IgD-negative memory B cell (primary cell): ENCODE data around the gene EML4. TPM values are rescaled to one million over a fixed set of nuclear protein-coding genes. Genes with fewer than 3 reads are reported as not detected.

Experiments
- H3K27ac Mint-ChIP-seq, 3 donors: one replicate each; pipeline ENCODE4 v1.8.0; 2020 to 2022; ENCODE audit warnings: mild to moderate bottlenecking in 3 of 3, mixed read lengths in 3 of 3, moderate library complexity in 1 of 3
- H3K27me3 Mint-ChIP-seq: one replicate; pipeline ENCODE4 v1.8.0; 2021; ENCODE audit warnings: mixed read lengths
- H3K36me3 Mint-ChIP-seq: one replicate; pipeline ENCODE4 v1.8.0; 2020; ENCODE audit warnings: mild to moderate bottlenecking, mixed read lengths
- H3K4me1 Mint-ChIP-seq, 3 donors: one replicate each; pipeline ENCODE4 v1.8.0; 2020 to 2022; ENCODE audit warnings: mixed read lengths in 3 of 3, mild to moderate bottlenecking in 1 of 3
- H3K4me3 Mint-ChIP-seq, 4 donors: one replicate each; pipeline ENCODE4 v1.8.0; 2020 to 2022; ENCODE audit warnings: mild to moderate bottlenecking in 4 of 4, mixed read lengths in 4 of 4, moderate library complexity in 3 of 4
- H3K9me3 Mint-ChIP-seq, 3 donors: one replicate each; pipeline ENCODE4 v1.8.0; 2020 to 2021; ENCODE audit warnings: mixed read lengths in 3 of 3, mild to moderate bottlenecking in 1 of 3
- polyA plus RNA-seq: library from polyadenylated mRNA; unstranded; fragments of 300-500 nt; fragmentation: Illumina TruSeq; gene quantifications from one replicate; pipeline ENCODE4 v1.2.3, GENCODE V29; 2021

The EML4 gene
- polyA plus RNA-seq, 1 donor from 2014 or later: 78.3 TPM

- Mint-ChIP-seq H3K27me3 (peaks cover 2% of the 10 kb centered on the region), H3K36me3 (peaks cover 2% of the 10 kb centered on the region), H3K4me3 (no peak overlapping the region), H3K9me3 (peaks cover 0 to 2% (median 0%) of the 10 kb centered on the region in 3 donors), H3K27ac (no peak overlapping the region), H3K4me1 (peaks cover 0 to 1% (median 0%) of the 10 kb centered on the region in 3 donors)
Measured at GRCh38 chr2:42382144-42382543, 213.0 kb downstream of the EML4 start.

Other genes starting within 250 kb of the EML4 start
- gene PKDCC, start 121.3 kb upstream of the EML4 start, polyA plus RNA-seq: not detected
- 136 TPM for gene COX7A2L, start 191.9 kb downstream of the EML4 start, polyA plus RNA-seq